IPS-18a (cell line): ENCODE results near the gene FCHSD2.
A peak's percentile ranks its signal among the peaks of the same experiment; 100 is the strongest.
"Not testable (repeated sequence)": the region's sequence is repeated elsewhere in the genome, so short reads cannot be mapped to it uniquely, and the experiment has no call there.

Experiments
- H3K27ac ChIP-seq: one replicate; pipeline ENCODE4 v1.5.1; 2013; ENCODE audit warnings: low read length
- H3K27me3 ChIP-seq: one replicate; pipeline ENCODE4 v1.6.1; 2013; ENCODE audit warnings: mild to moderate bottlenecking, low read length; ENCODE audit not compliant: control insufficient read depth, insufficient read depth
- H3K36me3 ChIP-seq: one replicate; pipeline ENCODE4 v1.6.1; 2013; ENCODE audit warnings: low read depth, low read length; ENCODE audit not compliant: control insufficient read depth
- H3K4me1 ChIP-seq: one replicate; pipeline ENCODE4 v1.6.1; 2013; ENCODE audit warnings: low read depth, low read length; ENCODE audit not compliant: control insufficient read depth
- H3K4me3 ChIP-seq: one replicate; pipeline ENCODE4 v1.5.1; 2013; ENCODE audit warnings: low read length
- H3K9ac ChIP-seq: one replicate; pipeline ENCODE4 v1.6.1; 2013; ENCODE audit warnings: mild to moderate bottlenecking, low read length, moderate library complexity
- H3K9me3 ChIP-seq: one replicate; pipeline ENCODE4 v1.6.1; 2013; ENCODE audit warnings: low read depth, low read length; ENCODE audit not compliant: control insufficient read depth

The FCHSD2 gene

GRCh38 chr11:72814286-72815109 lies 327.6 kb downstream of the FCHSD2 start, which contains the start of gene ATG16L2:
ATG16L2 (plus strand) TSS chr11:72814411; CDS start chr11:72814446, 35 bp downstream.
- Histone ChIP-seq H3K4me1 (peaks cover 18% of the 10 kb centered on the region), H3K27ac (peak within 1 kb of the TSS; percentile 88), H3K36me3 (no peaks in the 10 kb centered on the region), H3K27me3 (peaks cover 10% of the 10 kb centered on the region), H3K4me3 (peak within 1 kb of the TSS; percentile 82), H3K9ac (peak within 1 kb of the TSS; percentile 86), H3K9me3 (no peaks in the 10 kb centered on the region)

DNA sequence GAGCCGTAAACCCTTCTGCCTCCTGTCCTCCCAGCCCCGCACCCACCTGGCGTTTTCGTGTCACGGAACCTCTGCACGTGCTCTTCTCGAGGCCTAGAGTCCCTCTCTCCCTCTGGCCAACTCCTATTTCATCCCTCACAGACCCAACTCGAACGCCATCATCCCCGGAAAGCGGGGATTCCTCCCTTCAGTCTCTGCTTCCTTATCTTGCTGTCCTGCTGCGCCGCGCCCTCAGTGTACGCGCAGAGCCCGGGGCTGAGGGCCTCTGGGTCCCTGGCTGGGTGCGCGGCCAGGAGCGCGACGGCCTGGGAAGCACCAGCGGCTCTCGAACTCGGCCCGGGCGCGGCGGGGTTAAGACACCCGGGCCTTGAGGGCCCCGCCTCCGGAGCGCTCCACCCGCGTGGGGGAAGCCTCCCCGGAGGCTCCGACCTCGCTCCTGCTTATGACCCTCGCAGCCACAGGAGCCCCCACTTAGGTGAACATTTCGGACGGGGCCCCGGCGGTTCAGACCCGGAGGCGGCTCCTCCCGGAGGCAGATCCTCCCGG lies 328.3 kb downstream of the FCHSD2 start:
- Histone ChIP-seq H3K9ac (peak overlapping the region; percentile 86), H3K9me3 (no peaks in the 10 kb centered on the region), H3K4me1 (peaks cover 18% of the 10 kb centered on the region), H3K36me3 (peaks cover 4% of the 10 kb centered on the region), H3K27me3 (peaks cover 10% of the 10 kb centered on the region), H3K4me3 (peak overlapping the region; percentile 82), H3K27ac (peak overlapping the region; percentile 88)

DNA sequence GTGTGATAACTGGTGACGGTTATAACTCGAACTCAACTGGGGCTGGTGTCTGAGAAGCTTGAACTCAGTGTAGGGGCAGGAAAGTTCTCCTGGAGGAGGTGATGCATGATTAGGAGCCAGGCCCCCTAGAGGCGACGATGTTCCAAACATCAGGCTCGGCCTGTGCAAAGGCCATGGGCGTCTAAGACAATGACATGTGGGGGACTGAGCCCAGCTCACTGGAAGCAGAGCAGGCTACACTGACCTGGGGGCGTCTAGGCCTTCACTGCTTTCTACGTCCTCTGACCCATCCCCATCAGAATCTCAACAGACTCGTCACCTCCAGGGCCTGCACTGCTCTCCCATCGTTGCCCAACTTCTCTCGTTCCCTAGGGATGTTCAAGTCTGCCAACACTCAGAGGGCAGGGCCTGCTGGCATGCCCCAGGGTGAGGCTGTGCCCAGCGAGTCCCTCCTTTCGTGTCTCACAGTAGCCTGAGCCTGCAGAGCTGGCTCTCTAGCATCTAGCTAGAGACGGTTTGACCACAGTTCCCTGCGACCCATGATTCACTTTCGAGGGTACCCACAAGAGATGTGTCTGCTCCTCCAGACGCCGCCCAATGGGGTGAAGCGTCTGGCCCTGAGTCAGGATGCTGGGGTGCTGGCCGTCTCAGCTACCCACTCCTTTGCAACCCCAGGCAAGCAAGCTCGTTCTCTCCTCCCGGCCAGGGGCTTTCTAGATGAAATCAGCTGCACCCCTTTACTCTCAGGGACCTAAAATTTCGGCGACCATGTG lies 329.0 kb downstream of the FCHSD2 start:
- Histone ChIP-seq H3K27me3 (peaks cover 10% of the 10 kb centered on the region), H3K9me3 (no peaks in the 10 kb centered on the region), H3K36me3 (peaks cover 7% of the 10 kb centered on the region), H3K4me1 (peaks cover 18% of the 10 kb centered on the region), H3K4me3 (peak overlapping the region; percentile 82), H3K9ac (peak overlapping the region; percentile 86), H3K27ac (no peak overlapping the region)

DNA sequence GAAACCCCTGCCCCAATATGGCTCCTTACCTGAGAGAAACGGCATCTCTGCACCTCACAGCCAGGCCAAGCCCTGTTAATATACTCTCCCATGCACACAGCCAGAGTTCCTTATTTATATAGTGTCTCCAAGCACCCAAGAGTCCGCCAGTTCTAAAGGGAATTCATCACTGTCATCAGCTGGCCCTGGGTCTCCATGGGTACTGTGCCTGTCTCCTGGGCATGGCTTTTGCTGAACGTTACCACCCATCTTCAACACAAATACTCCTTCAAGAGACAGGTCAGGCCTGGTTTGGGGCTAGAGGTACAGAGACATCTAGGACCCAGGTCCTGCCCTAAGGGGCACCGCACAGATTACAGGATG lies 329.5 kb downstream of the FCHSD2 start:
- Histone ChIP-seq H3K27ac (no peak overlapping the region), H3K4me3 (peak overlapping the region; percentile 82), H3K4me1 (peaks cover 18% of the 10 kb centered on the region), H3K27me3 (peaks cover 10% of the 10 kb centered on the region), H3K36me3 (peaks cover 8% of the 10 kb centered on the region), H3K9me3 (no peaks in the 10 kb centered on the region), H3K9ac (no peak overlapping the region)

DNA sequence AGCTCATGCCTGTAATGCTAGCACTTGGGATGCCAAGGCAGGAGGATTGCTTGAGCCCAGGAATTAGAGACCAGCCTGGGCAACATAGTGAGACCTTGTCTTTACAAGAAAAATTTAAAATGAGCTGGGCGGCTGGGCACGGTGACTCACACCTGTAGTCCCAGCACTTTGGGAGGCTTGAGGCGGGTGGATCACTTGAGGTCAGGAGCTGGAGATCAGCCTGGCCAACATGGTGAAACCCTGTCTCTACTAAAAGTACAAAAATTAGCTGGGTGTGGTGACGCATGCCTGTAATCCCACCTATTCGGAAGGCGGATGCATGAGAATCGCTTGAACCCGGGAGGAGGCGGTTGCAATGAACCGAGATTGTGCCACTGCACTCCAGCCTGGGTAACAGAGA lies 330.4 kb downstream of the FCHSD2 start:
- not testable (repeated sequence) for H3K36me3 ChIP-seq, H3K27me3 ChIP-seq, H3K27ac ChIP-seq, H3K9ac ChIP-seq, H3K4me3 ChIP-seq, H3K9me3 ChIP-seq
- peaks cover 18% of the 10 kb centered on the region for H3K4me1 ChIP-seq

DNA sequence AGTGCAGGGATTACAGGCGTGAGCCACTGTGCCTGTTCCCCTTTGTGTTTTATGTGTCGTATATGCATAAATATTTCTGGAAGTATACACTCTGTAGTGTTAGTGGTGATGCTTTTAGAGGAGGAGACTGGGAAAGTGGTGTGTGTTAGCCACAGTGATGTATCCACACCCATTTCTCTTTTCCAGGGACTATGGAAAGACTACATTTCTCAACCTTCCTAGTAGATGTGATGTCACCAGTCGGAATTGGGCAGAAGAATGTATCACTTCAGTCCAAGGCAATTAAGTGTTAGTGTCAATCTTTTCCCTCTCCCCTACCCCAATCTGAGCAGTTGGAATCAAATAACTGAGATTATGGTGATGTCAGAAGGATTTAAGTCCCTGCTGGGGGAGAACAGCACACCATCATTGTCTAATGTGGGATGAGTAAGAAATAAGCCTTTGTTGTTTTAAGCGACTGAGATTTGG lies 333.8 kb downstream of the FCHSD2 start:
- Histone ChIP-seq H3K27me3 (peaks cover 7% of the 10 kb centered on the region), H3K9ac (no peak overlapping the region), H3K27ac (no peak overlapping the region), H3K9me3 (no peaks in the 10 kb centered on the region), H3K4me3 (no peak overlapping the region), H3K4me1 (peaks cover 8% of the 10 kb centered on the region), H3K36me3 (peaks cover 8% of the 10 kb centered on the region)

DNA sequence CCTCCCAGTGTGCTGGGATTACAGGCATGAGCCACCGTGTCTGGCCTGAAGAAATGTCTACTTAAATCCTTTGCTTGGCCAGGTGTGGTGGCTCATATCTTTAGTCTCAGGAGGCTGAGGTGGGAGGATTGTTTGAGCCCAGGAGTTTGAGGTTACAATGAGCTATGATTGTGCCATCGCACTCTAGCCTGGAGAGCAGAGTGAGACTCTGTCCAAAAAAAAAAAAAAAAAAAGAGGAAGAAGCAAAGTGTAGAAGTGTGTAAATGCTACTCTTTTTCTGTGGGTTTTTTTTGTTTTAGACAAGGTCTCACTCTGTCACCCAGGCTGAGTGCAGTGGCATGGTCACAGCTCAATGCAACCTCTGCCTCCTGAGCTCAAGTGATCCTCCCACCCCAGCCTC lies 334.3 kb downstream of the FCHSD2 start:
- H3K4me3 ChIP-seq: no peak overlapping the region
- peaks cover 4% of the 10 kb centered on the region for H3K4me1 ChIP-seq
- H3K9ac ChIP-seq: no peak overlapping the region
- peaks cover 1% of the 10 kb centered on the region for H3K27me3 ChIP-seq
- no peak overlapping the region for H3K27ac ChIP-seq
- peaks cover 8% of the 10 kb centered on the region for H3K36me3 ChIP-seq
- no peaks in the 10 kb centered on the region for H3K9me3 ChIP-seq

DNA sequence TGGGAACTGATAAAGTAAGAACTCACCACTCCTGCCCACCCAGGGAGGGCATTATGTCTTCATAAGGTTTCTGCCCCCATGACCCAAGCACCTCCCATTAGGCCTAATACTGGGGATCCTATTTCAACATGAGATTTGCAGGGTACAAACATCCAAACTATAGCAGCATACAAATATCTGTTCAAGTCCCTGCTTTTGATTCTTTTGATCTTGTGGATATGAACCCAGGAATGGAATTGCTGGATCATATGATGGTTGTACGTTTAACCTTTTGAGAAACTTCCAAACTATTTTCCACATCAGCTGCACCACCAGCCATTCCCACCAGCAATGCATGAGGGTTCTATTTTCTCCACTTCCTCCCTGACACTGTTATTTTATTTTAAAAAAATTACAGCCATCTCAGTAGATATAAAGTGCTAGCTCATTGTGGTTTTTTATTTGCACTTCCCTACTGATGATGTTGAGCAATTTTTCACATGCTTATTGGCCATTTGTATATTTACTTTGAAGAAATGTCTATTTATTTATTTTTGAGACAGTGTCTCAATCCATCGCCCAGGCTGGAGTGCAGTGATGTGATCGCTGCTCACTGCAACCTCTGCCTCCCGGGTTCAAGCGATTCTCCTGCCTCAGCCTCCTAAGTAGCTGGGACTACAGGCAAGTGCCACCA lies 335.0 kb downstream of the FCHSD2 start:
- no peak overlapping the region for H3K27ac ChIP-seq
- H3K36me3 ChIP-seq: peaks cover 8% of the 10 kb centered on the region
- H3K9ac ChIP-seq: no peak overlapping the region

GRCh38 chr11:72806378-72806777 lies 335.7 kb downstream of the FCHSD2 start:
- not testable (repeated sequence) for H3K9ac ChIP-seq, H3K36me3 ChIP-seq, H3K9me3 ChIP-seq, H3K27ac ChIP-seq, H3K27me3 ChIP-seq, H3K4me3 ChIP-seq, H3K4me1 ChIP-seq

More for the DNA sequence above, 335.0 kb downstream of the FCHSD2 start:
- Histone ChIP-seq H3K9me3 (no peaks in the 10 kb centered on the region), H3K27me3 (no peaks in the 10 kb centered on the region), H3K4me3 (no peak overlapping the region), H3K4me1 (no peaks in the 10 kb centered on the region)

- no peak overlapping the region for H3K9ac ChIP-seq
- H3K4me3 ChIP-seq: no peak overlapping the region
- H3K27ac ChIP-seq: no peak overlapping the region
- no peaks in the 10 kb centered on the region for H3K4me1 ChIP-seq
- no peaks in the 10 kb centered on the region for H3K27me3 ChIP-seq
- peaks cover 8% of the 10 kb centered on the region for H3K36me3 ChIP-seq
- H3K9me3 ChIP-seq: no peaks in the 10 kb centered on the region
Measured at GRCh38 chr11:72805216-72805615, 336.9 kb downstream of the FCHSD2 start.

DNA sequence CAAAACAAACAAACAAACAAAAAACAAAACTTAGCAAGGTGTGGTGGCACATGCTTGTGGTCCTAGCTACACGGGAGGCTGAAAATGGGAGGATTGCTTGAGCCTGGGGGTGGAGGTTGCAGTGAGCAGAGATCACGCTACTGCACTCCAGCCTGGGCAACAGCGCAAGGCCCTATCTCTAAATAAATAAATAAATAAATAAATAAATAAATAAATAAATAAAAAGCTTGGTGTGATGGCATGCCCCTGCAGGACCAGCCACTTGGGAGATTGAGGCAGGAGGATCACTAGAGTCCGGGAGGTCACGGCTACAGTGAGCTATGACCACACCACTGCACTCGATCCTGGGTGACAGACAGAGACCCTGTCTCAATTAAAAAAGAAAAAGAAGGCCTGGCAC lies 339.3 kb downstream of the FCHSD2 start:
- H3K36me3 ChIP-seq: no peaks in the 10 kb centered on the region
- peaks cover 8% of the 10 kb centered on the region for H3K4me1 ChIP-seq
- no peaks in the 10 kb centered on the region for H3K9me3 ChIP-seq
- H3K27me3 ChIP-seq: no peaks in the 10 kb centered on the region
- no peak overlapping the region for H3K4me3 ChIP-seq
- no peak overlapping the region for H3K9ac ChIP-seq
- no peak overlapping the region for H3K27ac ChIP-seq
